Panc1 (cell line): ENCODE measurements around the gene P2RY12.

ENCODE experiments used
- SIN3A ChIP-seq: IDR thresholded peaks from 2 replicates; pipeline ENCODE4 v1.6.1; 2012; ENCODE audit warnings: low read depth, mild to moderate bottlenecking, low read length, moderate library complexity, borderline replicate concordance; ENCODE audit not compliant: insufficient read depth
- TF ChIP-seq, protein P1 (sequence below): fragments of 450-650 bp; IDR thresholded peaks from 2 replicates; pipeline ENCODE4 v1.5.1; 2017; ENCODE audit warnings: mild to moderate bottlenecking

DNA sequence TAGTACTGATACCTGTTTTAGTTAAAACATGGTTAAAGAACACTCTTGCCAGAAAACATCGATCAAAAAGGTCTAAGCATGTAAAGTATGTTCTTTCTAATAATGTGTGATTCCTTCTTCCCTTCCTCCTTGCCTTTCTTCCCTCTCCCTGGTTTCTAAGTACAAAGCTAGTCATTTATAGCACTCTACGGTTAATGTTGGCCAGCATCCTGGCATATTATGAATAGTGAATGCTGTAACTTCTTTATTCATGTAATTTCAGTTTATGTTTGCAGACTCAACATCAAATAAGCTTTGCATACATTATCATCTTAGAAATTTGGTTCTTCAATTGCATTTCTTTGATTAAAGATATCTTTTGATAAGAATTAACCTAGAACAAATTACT lies 27.1 kb downstream of the P2RY12 start:
- TF ChIP-seq, protein P1, sequence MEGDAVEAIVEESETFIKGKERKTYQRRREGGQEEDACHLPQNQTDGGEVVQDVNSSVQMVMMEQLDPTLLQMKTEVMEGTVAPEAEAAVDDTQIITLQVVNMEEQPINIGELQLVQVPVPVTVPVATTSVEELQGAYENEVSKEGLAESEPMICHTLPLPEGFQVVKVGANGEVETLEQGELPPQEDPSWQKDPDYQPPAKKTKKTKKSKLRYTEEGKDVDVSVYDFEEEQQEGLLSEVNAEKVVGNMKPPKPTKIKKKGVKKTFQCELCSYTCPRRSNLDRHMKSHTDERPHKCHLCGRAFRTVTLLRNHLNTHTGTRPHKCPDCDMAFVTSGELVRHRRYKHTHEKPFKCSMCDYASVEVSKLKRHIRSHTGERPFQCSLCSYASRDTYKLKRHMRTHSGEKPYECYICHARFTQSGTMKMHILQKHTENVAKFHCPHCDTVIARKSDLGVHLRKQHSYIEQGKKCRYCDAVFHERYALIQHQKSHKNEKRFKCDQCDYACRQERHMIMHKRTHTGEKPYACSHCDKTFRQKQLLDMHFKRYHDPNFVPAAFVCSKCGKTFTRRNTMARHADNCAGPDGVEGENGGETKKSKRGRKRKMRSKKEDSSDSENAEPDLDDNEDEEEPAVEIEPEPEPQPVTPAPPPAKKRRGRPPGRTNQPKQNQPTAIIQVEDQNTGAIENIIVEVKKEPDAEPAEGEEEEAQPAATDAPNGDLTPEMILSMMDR, result no peak
- no peak for TF ChIP-seq SIN3A
